GM19240 (cell line): ENCODE data around the gene MCTS1.
A peak's percentile ranks its signal among the peaks of the same experiment; 100 is the strongest.
"Not testable (repeated sequence)": the region's sequence is repeated elsewhere in the genome, so short reads cannot be mapped to it uniquely, and the experiment has no call there.

Experiments
- DNase-seq: peaks from one replicate; pipeline ENCODE4 v3.0.0; 2011; ENCODE audit warnings: low spot score; ENCODE audit not compliant: insufficient read length

MCTS1 gene

GRCh38 chrX:120629667-120630537 lies 26.0 kb downstream of the MCTS1 start, which contains the start of gene C1GALT1C1:
TSS of gene C1GALT1C1 (minus strand) at chrX:120630054. CDS start at chrX:120627166, 2,888 bp downstream.
- peak; percentile 14 for DNase-seq

- DNase-seq: no peak
These were observed 34.7 kb downstream of the MCTS1 start for GRCh38 chrX:120638619-120639018.

GRCh38 chrX:120642871-120643270 lies 39.0 kb downstream of the MCTS1 start:
- no peak for DNase-seq

GRCh38 chrX:120647127-120647526 lies 43.2 kb downstream of the MCTS1 start:
- DNase-seq: no peak

GRCh38 chrX:120652256-120652655 lies 48.4 kb downstream of the MCTS1 start:
- DNase-seq: not testable (repeated sequence)

- no peak for DNase-seq
These were observed 49.1 kb downstream of the MCTS1 start for GRCh38 chrX:120653000-120653399.

- no peak for DNase-seq
These were observed 56.7 kb downstream of the MCTS1 start for GRCh38 chrX:120660637-120661036.
